ENCODE data around the gene CLDN20.

GRCh38 chr6:155276638-155277037 lies 12.8 kb downstream of the CLDN20 start:
- no peak for TF ChIP-seq POLR2A (IDR thresholded peaks at IDR 0.05)
- no peak for TF ChIP-seq CTCF (IDR thresholded peaks at IDR 0.05)
